ENCODE results near the gene ANKRD45.

GRCh38 chr1:173663159-173663558, 6.5 kb downstream of the ANKRD45 start:
- TF ChIP-seq, protein P1, sequence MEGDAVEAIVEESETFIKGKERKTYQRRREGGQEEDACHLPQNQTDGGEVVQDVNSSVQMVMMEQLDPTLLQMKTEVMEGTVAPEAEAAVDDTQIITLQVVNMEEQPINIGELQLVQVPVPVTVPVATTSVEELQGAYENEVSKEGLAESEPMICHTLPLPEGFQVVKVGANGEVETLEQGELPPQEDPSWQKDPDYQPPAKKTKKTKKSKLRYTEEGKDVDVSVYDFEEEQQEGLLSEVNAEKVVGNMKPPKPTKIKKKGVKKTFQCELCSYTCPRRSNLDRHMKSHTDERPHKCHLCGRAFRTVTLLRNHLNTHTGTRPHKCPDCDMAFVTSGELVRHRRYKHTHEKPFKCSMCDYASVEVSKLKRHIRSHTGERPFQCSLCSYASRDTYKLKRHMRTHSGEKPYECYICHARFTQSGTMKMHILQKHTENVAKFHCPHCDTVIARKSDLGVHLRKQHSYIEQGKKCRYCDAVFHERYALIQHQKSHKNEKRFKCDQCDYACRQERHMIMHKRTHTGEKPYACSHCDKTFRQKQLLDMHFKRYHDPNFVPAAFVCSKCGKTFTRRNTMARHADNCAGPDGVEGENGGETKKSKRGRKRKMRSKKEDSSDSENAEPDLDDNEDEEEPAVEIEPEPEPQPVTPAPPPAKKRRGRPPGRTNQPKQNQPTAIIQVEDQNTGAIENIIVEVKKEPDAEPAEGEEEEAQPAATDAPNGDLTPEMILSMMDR (IDR thresholded peaks at IDR 0.05) = no peak
- TF ChIP-seq ZNF219 (CRISPR knock-in tag; IDR thresholded peaks at IDR 0.05; ENCODE audit: borderline replicate concordance) (no peak), ZNF263 (CRISPR knock-in tag; IDR thresholded peaks at IDR 0.05; ENCODE audit: low read depth) (no peak), ZNF232 (CRISPR knock-in tag; IDR thresholded peaks at IDR 0.05) (no peak), ZNF317 (CRISPR knock-in tag; IDR thresholded peaks at IDR 0.05; ENCODE audit: borderline replicate concordance, low read depth) (no peak), MYBL2 (CRISPR knock-in tag; IDR thresholded peaks at IDR 0.05) (no peak), CBFB (CRISPR knock-in tag; IDR thresholded peaks at IDR 0.05; ENCODE audit: low read depth) (no peak), ELF4 (CRISPR knock-in tag; IDR thresholded peaks at IDR 0.05; ENCODE audit: low read depth) (no peak)
- TF ChIP-seq, protein P2, sequence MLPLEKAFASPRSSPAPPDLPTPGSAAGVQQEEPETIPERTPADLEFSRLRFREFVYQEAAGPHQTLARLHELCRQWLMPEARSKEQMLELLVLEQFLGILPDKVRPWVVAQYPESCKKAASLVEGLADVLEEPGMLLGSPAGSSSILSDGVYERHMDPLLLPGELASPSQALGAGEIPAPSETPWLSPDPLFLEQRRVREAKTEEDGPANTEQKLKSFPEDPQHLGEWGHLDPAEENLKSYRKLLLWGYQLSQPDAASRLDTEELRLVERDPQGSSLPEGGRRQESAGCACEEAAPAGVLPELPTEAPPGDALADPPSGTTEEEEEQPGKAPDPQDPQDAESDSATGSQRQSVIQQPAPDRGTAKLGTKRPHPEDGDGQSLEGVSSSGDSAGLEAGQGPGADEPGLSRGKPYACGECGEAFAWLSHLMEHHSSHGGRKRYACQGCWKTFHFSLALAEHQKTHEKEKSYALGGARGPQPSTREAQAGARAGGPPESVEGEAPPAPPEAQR (CRISPR knock-in tag; IDR thresholded peaks at IDR 0.05) = no peak

Measured in WTC11 (cell line).